GM19395 (cell line): ENCODE data around the gene WDR48.

Experiments used
- ATAC-seq: cut with Tn5 transposase; IDR thresholded peaks from one replicate; pipeline ENCODE4 v1.9.1; 2021; ENCODE audit warnings: mild to moderate bottlenecking, moderate library complexity; ENCODE audit not compliant: unreplicated experiment

WDR48 gene

GRCh38 chr3:39118931-39119660 lies 67.3 kb downstream of the WDR48 start:
- no peak for ATAC-seq

- ATAC-seq, result no peak
These were observed 69.8 kb downstream of the WDR48 start for GRCh38 chr3:39121621-39122020.

- peak; percentile 66 for ATAC-seq
These were observed 71.0 kb downstream of the WDR48 start for GRCh38 chr3:39122813-39123212.

GRCh38 chr3:39124876-39125840 lies 73.3 kb downstream of the WDR48 start:
- ATAC-seq, result no peak

- no peak for ATAC-seq
These were observed 74.2 kb downstream of the WDR48 start for GRCh38 chr3:39125841-39126500.

- no peak for ATAC-seq
These were observed 74.8 kb downstream of the WDR48 start for GRCh38 chr3:39126532-39127071.

GRCh38 chr3:39127269-39127907 lies 75.6 kb downstream of the WDR48 start:
- ATAC-seq, result no peak

- ATAC-seq, result no peak
These were observed 76.1 kb downstream of the WDR48 start for GRCh38 chr3:39127908-39128304.

GRCh38 chr3:39128951-39129350 lies 77.1 kb downstream of the WDR48 start:
- ATAC-seq, result no peak

GRCh38 chr3:39130026-39130425 lies 78.2 kb downstream of the WDR48 start:
- ATAC-seq, result no peak

- no peak for ATAC-seq
These were observed 79.0 kb downstream of the WDR48 start for GRCh38 chr3:39130693-39131265.

- no peak for ATAC-seq
These were observed 80.6 kb downstream of the WDR48 start for GRCh38 chr3:39132096-39133092.

- no peak for ATAC-seq
These were observed 81.3 kb downstream of the WDR48 start for GRCh38 chr3:39133093-39133490.

- no peak for ATAC-seq
These were observed 82.0 kb downstream of the WDR48 start for GRCh38 chr3:39133822-39134221.

GRCh38 chr3:39134305-39134704 lies 82.5 kb downstream of the WDR48 start:
- no peak for ATAC-seq

GRCh38 chr3:39135170-39135805 lies 83.5 kb downstream of the WDR48 start:
- ATAC-seq, result no peak

- no peak for ATAC-seq
These were observed 85.0 kb downstream of the WDR48 start for GRCh38 chr3:39136533-39137434.
